Transverse colon (tissue), 4 donors: ENCODE data around the gene ZBTB38. TPM values are rescaled to one million over a fixed set of nuclear protein-coding genes. Genes with fewer than 3 reads are reported as not detected.

Experiments
- DNase-seq: peaks from one replicate; pipeline ENCODE4 v3.0.0-alpha.2; 2019
- H3K27ac ChIP-seq, 4 donors: fragments of 200-600 bp; sonication (generic); 2 replicates each; pipeline ENCODE4 v1.5.1; 2016 to 2018; ENCODE audit warnings: inconsistent platforms in 4 of 4
- H3K27me3 ChIP-seq: fragments of 200-600 bp; sonication (generic); 2 replicates; pipeline ENCODE4 v1.5.1; 2017; ENCODE audit warnings: inconsistent platforms
- H3K36me3 ChIP-seq, 4 donors: fragments of 200-600 bp; sonication (generic); 2 replicates each; pipeline ENCODE4 v1.5.1; 2017 to 2019; ENCODE audit warnings: inconsistent platforms in 4 of 4
- H3K4me1 ChIP-seq, 4 donors: fragments of 200-600 bp; sonication (generic); 2 replicates each; pipeline ENCODE4 v1.5.1; 2017 to 2020; ENCODE audit warnings: inconsistent platforms in 4 of 4
- H3K4me3 ChIP-seq, 4 donors: fragments of 200-600 bp; sonication (generic); 1 replicate in 1 of 4; 2 replicates in 3 of 4; pipeline versions ENCODE4 v1.5.1 to v1.6.1; 2017 to 2019; ENCODE audit warnings: inconsistent platforms in 4 of 4
- H3K9me3 ChIP-seq, 2 donors: fragments of 200-600 bp; sonication (generic); 2 replicates each; pipeline ENCODE4 v1.5.1; 2017 to 2019; ENCODE audit warnings: inconsistent platforms in 2 of 2
- EP300 ChIP-seq: sonication (generic); formaldehyde crosslinking; IDR thresholded peaks from one replicate; pipeline ENCODE4 v1.6.1; 2017; ENCODE audit warnings: antibody characterized with exemption, low read depth
- POLR2A ChIP-seq: fragments of 450-650 bp; IDR thresholded peaks from one replicate; pipeline ENCODE4 v1.6.1; 2016; ENCODE audit warnings: antibody characterized with exemption, mild to moderate bottlenecking, moderate library complexity
- POLR2AphosphoS5 ChIP-seq, 3 donors: sonication (generic); formaldehyde crosslinking; IDR thresholded peaks; one replicate each; pipeline ENCODE4 v1.6.1; 2016; ENCODE audit warnings: antibody characterized with exemption in 3 of 3
- WGBS, 2 donors: methylation state at CpG; one replicate each; pipeline ENCODE4 v1.1.5; 2018; ENCODE audit warnings: low coverage in 1 of 2; 5-methylcytosine and 5-hydroxymethylcytosine counted together
- in situ Hi-C, 4 donors: fragments of 200-750 bp; cut with MboI; loops; one replicate each; pipeline versions ENCODE4 v1.15.0 to v1.15.1; 2017; ENCODE audit warnings: low sequenced_read_pairs in 3 of 4, low pct_ligation_motif_present in 1 of 4, low pct_unique_long_range_greater_than_20kb in 1 of 4
- intact Hi-C: fragments of 100-400 bp; cut with DNase I; formaldehyde crosslinking; loops from one replicate; pipeline ENCODE4 v1.15.1; 2023; ENCODE audit warnings: low total_unique reads
- total RNA-seq, 4 donors: library from RNA; depleted of rRNA; stranded (reverse); fragments of >200 nt; gene quantifications; one replicate each; pipeline ENCODE4 v1.1.0, GENCODE V29; 2016
- TF ChIP-seq, protein P1 (sequence below), 5 experiments: fragments of 200-600 bp in 3 of 5; fragments of 450-650 bp in 2 of 5; sonication (generic) in 3 of 5; IDR thresholded peaks; 1 replicate in 2 of 5; 2 replicates in 3 of 5; pipeline ENCODE4 v1.5.1; 2016 to 2017; ENCODE audit warnings: antibody characterized with exemption in 5 of 5, inconsistent platforms in 3 of 5, mild to moderate bottlenecking in 2 of 5, moderate library complexity in 1 of 5

The ZBTB38 gene
- total RNA-seq, 4 donors from 2014 or later: 71.8 to 182 (median 169) TPM

DNA sequence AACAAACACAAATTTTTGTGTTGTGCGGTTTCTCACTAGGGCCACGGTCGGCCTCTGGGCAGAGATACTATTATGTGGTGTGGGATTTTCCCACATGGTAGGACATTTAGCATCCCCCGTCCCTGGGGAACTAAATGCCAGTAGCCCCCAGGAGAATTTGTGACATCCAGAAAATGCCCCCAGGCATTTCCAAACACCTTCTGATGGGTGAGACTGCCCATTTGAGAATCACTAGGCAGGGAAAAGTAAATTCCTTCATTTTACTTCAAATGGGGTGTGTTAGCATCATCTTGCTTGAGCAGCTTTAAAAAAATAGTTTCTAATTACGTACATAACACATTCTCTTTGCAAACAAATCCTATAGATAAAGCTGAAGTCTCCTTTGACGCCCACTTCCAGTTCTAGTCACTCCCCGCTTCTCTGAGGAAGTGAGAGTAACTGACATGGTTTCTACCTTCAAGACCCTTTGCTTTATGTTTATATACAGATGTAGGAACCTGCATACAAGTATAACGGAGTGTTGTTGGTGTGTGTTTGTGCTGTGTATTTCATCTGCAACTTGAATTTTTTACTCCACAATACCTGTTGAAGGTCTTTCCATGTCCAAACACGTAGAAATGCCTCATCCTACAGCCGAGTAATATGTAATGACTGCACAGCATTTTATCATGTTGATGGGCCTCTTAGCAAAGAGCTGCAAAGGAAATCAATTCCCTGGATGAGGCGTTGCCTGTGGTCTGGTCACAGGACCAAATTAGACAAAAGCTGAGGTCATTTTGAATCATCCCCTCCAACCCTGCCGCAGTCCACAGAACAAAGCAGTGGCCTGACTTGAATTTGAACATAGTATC is 31.4 kb upstream of the ZBTB38 start:
- intact Hi-C loops: no loop called here
- no peak for DNase-seq
- TF ChIP-seq POLR2A: no peak
- TF ChIP-seq POLR2AphosphoS5 (IDR thresholded peaks at IDR 0.05): no peak
- Histone ChIP-seq H3K27me3 (no peaks in the 10 kb centered on the region), H3K9me3 (no peaks in the 10 kb centered on the region), H3K4me3 (no peak overlapping the region), H3K27ac (no peak overlapping the region), H3K36me3 (no peaks in the 10 kb centered on the region), H3K4me1 (peaks cover 6 to 28% (median 15%) of the 10 kb centered on the region in 4 donors)
- in situ Hi-C loops: no loop called here
- WGBS, 2 donors: 68% methylated on average over 2 to 12 of the region's 12 CpGs

DNA sequence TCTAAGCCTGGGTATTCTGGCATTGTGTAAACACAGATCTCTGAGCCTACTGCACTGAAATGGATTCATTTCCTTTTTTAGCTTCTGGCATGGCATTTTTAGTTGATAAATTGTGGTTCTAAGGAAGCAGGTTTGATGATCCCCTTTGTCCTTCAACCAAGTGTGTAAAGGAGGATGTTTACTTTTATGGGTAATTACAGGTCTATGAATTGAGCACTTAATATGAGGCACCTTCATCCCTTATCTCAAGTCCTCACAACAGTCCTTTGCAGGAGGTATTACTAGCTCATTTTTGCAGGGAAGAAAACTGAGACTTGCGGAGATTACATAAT is 30.8 kb upstream of the ZBTB38 start:
- DNase-seq: no peak
- intact Hi-C loops: no loop called here
- Histone ChIP-seq H3K27me3 (no peaks in the 10 kb centered on the region), H3K4me3 (no peak overlapping the region), H3K36me3 (no peaks in the 10 kb centered on the region), H3K27ac (no peak overlapping the region), H3K9me3 (no peaks in the 10 kb centered on the region), H3K4me1 (peaks cover 6 to 22% (median 11%) of the 10 kb centered on the region in 4 donors)
- 82 to 89% methylated on average over 1 of the region's 1 CpG for WGBS, 2 donors
- TF ChIP-seq POLR2A: no peak
- TF ChIP-seq POLR2AphosphoS5 (IDR thresholded peaks at IDR 0.05): no peak
- TF ChIP-seq, protein P1, sequence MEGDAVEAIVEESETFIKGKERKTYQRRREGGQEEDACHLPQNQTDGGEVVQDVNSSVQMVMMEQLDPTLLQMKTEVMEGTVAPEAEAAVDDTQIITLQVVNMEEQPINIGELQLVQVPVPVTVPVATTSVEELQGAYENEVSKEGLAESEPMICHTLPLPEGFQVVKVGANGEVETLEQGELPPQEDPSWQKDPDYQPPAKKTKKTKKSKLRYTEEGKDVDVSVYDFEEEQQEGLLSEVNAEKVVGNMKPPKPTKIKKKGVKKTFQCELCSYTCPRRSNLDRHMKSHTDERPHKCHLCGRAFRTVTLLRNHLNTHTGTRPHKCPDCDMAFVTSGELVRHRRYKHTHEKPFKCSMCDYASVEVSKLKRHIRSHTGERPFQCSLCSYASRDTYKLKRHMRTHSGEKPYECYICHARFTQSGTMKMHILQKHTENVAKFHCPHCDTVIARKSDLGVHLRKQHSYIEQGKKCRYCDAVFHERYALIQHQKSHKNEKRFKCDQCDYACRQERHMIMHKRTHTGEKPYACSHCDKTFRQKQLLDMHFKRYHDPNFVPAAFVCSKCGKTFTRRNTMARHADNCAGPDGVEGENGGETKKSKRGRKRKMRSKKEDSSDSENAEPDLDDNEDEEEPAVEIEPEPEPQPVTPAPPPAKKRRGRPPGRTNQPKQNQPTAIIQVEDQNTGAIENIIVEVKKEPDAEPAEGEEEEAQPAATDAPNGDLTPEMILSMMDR (IDR thresholded peaks at IDR 0.05): no peak
- no peak for TF ChIP-seq EP300
- in situ Hi-C loops: no loop called here

DNA sequence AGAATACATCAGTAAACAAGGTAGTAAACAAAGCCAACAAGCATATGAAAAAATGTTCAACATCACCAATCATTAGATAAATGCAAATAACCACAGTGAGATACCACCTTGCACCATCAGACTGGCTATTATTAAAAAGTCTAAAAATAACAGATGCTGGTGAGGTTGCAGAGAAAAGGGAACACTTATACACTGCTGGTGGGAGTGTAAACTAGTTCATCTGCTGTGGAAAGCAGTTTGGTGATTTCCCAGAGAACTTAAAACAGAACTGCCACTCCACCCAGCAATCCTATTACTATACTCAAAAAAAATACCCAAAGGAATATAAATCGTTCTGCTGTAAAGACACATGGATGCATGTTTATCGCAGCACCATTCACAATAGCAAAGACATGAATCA is 30.3 kb upstream of the ZBTB38 start:
- Histone ChIP-seq H3K9me3 (no peaks in the 10 kb centered on the region), H3K4me1 (peaks cover 1 to 17% (median 9%) of the 10 kb centered on the region in 4 donors), H3K27ac (no peak overlapping the region), H3K36me3 (no peaks in the 10 kb centered on the region), H3K4me3 (no peak overlapping the region), H3K27me3 (no peaks in the 10 kb centered on the region)
- in situ Hi-C loops (no loop called here), intact Hi-C loops (no loop called here)
- 70 to 83% methylated on average over 2 of the region's 2 CpGs for WGBS, 2 donors
- no peak for DNase-seq
- TF ChIP-seq, protein P1 (IDR thresholded peaks at IDR 0.05): no peak
- TF ChIP-seq POLR2AphosphoS5 (IDR thresholded peaks at IDR 0.05) (no peak), EP300 (no peak), POLR2A (no peak)

DNA sequence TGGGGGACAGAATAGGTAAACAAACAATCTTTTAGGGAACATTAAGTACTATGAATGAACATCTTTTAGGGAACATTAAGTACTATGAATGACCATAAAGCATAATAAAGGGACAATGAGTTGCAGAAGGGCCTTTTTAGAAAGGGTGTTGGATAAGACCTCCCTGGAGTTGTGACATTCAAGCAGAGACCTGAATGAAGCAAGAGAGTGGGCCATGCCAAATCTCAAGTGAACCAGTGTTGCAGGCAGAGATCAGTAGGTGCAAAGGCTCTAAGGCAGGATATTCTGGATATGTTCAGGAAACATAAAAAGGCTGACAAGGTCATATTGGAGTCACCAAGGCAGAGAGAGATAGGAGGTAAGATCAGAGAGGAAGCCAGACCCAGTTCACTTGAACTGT is 29.4 kb upstream of the ZBTB38 start:
- in situ Hi-C loops: no loop called here
- no peaks in the 10 kb centered on the region for H3K27me3 ChIP-seq

More for the DNA sequence above, 29.4 kb upstream of the ZBTB38 start:
- Histone ChIP-seq H3K4me1 (peaks cover 0 to 9% (median 1%) of the 10 kb centered on the region in 4 donors), H3K4me3 (no peak overlapping the region), H3K9me3 (no peaks in the 10 kb centered on the region), H3K36me3 (no peaks in the 10 kb centered on the region), H3K27ac (no peak overlapping the region)
- no peak for DNase-seq
- intact Hi-C loops: no loop called here
- TF ChIP-seq EP300 (no peak), POLR2A (no peak), POLR2AphosphoS5 (IDR thresholded peaks at IDR 0.05) (no peak)
- TF ChIP-seq, protein P1 (IDR thresholded peaks at IDR 0.05): no peak
